IPS-18c (cell line): Measurements from ENCODE around the gene URI1.

ENCODE experiments used
- H3K4me3 ChIP-seq: 2 replicates; pipeline ENCODE4 v1.7.0; 2013; ENCODE audit warnings: low read depth, mild to moderate bottlenecking, low read length, moderate library complexity; ENCODE audit not compliant: insufficient read depth
- H3K9me3 ChIP-seq: one replicate; pipeline ENCODE4 v1.6.1; 2013; ENCODE audit warnings: mild to moderate bottlenecking, low read length, moderate library complexity; ENCODE audit not compliant: control insufficient read depth, insufficient read depth

URI1 gene

DNA sequence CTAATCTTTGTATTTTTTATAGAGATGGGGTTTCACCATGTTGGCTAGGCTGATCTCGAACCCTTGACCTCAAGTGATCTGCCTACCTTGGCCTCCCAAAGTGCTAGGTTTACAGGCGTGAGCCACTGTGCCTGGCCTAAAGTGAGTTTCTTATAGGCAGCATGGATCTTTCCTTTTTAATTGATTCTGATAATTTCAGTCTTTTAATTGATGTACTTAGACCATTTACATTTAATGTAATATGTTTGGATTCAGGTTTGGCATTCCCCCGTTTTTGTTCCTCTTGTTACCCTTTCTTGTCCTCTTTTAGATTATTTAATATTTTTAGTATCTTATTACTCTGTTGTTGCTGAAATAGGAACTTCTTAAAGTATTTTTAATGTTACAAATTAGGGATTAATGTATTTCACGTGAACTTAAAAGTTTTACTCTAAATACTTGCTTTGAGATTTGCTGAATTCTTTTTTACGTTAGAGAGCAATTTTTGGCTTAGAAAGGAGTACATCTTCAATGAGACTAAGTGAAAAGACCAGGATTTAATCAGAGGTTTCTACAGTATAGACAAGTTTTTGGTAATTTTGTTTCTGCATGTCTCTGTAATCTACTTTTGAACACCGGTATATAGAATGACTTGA lies 50.3 kb downstream of the URI1 start:
- Histone ChIP-seq H3K4me3 (no peak overlapping the region), H3K9me3 (no peaks in the 10 kb centered on the region)

DNA sequence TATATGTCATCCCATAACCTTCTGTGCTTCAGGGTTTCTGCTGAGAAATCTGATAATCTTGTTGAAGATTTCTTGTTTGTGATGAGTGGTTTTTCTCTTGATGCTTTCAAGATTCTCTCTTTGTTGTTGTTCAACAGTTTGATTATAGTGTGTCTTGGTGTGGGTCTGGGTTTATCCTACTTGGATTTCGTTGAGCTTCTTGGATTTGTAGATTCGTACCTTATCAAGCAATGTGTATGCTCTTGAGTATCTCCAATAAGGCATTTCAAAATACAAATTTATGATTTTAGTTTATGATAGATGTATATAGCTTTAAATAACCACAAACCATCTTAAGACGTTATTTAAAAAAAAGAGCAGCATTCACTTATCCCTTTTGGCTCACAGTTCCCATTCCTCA lies 57.5 kb downstream of the URI1 start:
- Histone ChIP-seq H3K4me3 (no peak overlapping the region), H3K9me3 (no peaks in the 10 kb centered on the region)

DNA sequence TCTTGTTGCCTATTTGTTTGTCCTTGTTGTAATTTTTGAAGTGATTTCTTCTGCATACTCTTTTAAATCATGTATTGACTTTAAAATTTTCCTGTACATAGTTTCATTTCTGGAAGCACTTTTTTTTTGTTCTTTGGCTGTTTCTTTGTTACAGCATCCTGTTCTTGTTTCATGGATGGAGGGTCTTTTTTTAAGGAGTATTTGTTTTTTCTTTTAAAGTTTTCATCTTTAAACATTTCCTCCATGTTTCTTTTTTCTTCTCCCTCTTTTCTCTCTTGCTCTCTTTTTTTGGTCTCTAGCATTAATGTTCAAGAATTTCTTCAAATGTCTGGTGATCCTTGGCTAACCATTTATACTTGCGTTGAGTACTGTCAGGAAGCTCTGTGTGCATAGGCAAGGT lies 58.8 kb downstream of the URI1 start:
- Histone ChIP-seq H3K4me3 (no peak overlapping the region), H3K9me3 (no peaks in the 10 kb centered on the region)

DNA sequence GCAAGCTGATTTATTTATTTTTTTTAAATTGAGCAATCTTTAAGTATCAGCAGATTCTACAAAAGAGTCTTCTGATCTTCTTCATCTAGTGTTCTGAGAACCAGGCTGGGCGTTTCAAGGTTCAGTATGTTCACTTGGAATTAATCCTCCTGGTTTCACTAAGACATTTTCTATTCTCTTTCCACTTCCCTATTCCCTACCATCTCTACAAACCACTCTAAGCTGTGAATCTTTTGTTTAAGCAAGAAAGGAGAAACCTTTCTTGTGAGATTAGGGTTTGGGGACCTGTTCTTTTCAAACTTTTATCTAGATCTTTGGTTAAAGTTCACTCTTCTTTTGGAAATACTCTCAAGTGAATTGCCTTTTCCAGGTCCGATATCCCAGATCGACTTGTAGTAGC lies 59.3 kb downstream of the URI1 start:
- Histone ChIP-seq H3K4me3 (no peak overlapping the region), H3K9me3 (no peaks in the 10 kb centered on the region)

DNA sequence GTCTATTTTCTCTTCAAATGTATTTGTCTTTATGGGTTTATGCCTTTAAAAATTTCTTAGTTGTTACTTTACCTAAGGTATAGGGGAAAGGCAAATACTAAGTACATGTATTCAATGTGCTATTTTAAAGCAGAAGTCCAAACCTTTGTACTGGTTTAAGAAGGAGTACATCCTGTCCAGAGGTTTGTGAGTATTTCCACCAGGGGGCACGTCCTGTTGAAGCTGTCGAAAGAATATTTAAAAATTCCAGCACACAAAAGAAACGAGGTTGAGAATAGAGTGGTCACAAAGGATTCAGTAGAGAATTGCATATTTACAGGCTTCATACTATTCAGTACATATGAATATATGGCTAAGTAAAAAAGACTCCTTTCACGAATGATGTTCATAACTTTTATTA lies 59.8 kb downstream of the URI1 start:
- no peak overlapping the region for H3K4me3 ChIP-seq
- H3K9me3 ChIP-seq = no peaks in the 10 kb centered on the region

DNA sequence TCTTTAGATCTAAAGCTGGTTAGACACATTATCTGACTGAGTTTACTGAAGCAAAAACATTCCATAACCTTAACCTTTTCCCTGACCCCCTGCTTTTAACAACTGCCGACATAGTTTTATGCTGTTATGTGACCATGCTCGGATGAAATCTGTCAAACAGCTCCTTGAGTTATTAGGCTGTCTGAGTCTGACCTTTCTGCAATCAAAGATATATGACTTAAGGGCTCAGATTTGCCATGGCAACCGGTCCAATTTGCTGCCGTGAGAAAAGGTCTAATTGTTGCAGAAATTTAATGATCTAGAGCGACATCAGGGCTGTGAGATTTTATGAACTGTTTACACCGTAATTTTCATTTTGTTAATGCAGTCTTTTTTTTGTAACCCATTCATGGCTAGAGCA lies 61.8 kb downstream of the URI1 start:
- no peak overlapping the region for H3K4me3 ChIP-seq

DNA sequence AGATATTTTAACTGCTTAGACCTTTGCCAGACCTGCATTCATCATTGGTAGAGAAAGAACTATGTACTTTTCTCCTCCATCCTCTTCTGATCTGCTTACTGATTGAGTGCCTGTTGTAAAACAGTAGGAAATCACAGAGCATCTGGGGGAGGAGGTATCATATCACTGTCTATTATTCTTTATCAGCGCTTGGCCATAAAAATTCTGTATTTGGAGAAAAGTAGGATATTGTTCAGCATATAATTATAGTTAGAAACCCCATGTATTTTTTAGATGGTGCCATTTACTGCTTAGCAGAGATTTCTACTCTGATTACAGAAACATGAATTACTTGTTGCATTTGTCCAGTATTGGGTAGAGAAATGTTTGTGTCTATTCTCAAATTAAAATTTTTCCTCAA lies 62.4 kb downstream of the URI1 start:
- Histone ChIP-seq H3K4me3 (no peak overlapping the region), H3K9me3 (no peaks in the 10 kb centered on the region)

More for the DNA sequence above, 61.8 kb downstream of the URI1 start:
- H3K9me3 ChIP-seq = no peaks in the 10 kb centered on the region

DNA sequence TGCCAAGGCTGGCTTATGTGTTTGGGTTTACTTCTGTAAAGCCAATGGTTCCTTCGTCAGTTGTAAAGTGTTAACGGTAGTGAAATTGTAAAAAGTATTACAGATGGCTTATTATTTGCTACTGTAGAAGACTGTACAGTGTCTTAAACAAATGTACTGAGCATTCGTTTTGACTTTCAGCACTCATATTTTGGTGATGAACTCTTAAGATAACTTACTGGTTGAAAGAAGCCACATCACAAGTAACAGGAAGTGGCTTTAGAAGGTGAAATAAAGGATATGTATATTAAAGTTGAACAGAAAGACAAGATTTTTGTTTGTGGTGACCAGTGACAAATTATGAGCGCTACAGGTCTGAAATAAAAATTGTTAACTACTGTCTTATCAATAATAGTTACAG lies 64.2 kb downstream of the URI1 start:
- Histone ChIP-seq H3K9me3 (no peaks in the 10 kb centered on the region), H3K4me3 (no peak overlapping the region)

DNA sequence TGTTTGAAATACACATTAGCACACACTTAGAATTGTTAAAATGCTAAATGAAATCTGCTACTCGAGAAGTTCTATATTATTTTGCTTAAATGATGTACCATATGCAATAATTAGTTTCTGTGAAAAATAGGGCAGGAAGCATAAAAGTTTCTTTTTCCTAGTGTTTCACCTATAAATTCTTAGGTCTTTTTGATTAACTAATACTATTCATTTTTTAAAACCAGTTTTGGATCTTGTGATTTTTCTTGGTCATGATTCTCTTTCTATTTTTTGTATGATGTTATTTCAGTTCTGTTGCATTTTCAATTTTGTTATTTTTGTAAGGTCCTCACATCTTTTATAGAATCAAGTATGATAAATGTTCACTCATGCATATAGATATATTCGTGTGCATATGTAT lies 66.1 kb downstream of the URI1 start:
- H3K9me3 ChIP-seq = no peaks in the 10 kb centered on the region
- no peak overlapping the region for H3K4me3 ChIP-seq

DNA sequence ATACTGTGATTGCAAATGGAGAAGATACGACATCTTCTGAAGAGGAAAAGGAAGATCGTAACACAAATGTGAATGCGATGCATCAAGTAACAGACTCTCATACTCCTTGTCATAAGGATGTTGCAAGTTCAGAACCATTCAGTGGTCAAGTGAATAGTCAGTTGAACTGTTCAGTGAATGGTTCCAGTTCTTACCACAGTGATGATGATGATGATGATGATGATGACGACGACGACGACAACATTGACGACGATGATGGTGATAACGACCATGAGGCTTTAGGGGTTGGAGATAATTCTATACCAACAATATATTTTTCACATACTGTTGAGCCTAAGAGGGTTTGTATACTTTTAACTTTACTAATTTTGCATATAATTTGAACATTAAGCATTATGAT lies 67.0 kb downstream of the URI1 start:
- Histone ChIP-seq H3K4me3 (no peak overlapping the region), H3K9me3 (no peaks in the 10 kb centered on the region)

DNA sequence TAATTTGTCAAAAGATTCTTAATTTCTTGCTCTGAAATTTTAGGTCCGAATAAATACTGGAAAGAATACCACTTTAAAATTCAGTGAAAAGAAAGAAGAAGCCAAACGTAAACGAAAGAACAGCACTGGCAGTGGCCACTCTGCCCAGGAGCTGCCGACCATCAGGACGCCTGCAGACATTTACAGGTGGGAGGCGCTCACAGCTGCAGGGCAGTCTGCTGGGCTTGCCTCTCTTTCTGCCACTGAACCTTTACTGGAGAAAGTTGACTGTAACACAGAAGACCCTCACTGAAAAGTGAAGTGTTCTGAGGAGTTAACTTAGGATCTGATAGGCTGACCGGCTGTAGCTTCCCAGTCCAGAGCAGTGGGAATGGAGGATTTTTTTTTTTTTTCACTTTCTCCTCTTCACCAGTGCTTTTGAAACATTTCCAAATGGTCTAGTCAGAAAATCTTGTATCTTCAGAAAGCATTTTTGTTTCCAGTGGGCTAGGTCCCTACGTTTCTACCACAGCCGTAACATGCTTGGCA lies 69.1 kb downstream of the URI1 start:
- Histone ChIP-seq H3K9me3 (no peaks in the 10 kb centered on the region), H3K4me3 (no peak overlapping the region)

DNA sequence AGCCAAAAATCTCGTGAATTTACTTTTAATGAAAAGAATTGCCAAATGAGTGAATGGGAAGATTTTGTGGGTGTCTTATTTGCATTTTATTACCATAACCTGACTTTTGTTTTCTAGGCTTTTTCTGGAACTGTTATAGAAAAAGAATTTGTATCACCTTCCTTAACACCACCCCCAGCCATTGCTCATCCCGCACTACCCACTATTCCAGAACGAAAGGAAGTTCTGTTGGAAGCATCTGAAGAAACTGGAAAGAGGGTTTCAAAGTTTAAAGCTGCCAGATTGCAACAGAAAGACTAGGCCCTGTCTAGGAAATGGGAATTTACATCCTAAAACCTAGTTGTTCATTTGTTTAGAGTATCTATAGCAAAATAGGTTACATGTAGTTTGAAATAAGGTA lies 72.7 kb downstream of the URI1 start:
- Histone ChIP-seq H3K4me3 (no peak overlapping the region), H3K9me3 (no peaks in the 10 kb centered on the region)

DNA sequence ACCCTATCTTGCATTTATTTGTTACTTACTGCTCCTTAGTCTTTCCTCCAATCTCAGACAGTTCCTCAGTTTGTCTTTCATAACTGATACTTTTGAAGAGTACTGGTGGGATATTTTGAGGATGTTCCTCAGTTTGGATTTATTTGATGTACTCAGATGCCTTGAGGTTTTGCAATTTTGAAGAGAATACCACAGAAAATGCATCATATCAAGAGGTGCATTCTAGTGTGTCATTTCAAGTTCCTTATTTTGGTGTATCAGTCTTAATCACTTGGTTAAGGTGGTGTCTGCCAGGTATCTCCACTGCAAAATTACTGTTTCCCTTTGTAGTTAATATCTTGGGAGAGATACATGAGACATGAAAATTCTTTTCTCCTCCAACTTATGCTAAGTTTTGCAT lies 75.1 kb downstream of the URI1 start:
- H3K4me3 ChIP-seq = no peak overlapping the region
- no peaks in the 10 kb centered on the region for H3K9me3 ChIP-seq

DNA sequence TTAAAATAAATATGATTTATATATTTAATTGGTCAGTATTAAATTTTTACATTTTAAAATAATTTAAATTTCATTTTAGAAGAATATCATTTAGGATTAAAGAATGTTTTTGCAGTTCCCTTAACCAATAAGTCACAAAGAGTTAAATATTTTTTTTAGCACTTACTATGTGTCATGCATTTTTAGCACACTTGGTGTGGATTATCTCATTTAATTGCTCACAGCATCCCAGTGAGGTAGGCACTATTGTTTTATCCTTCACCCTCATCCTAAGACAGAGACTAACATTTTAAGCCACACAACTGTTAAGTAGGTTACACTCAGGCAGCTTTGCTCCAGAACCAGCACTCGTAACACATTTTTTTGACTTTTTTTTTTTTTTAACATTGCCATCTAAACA lies 78.2 kb downstream of the URI1 start:
- no peaks in the 10 kb centered on the region for H3K9me3 ChIP-seq

DNA sequence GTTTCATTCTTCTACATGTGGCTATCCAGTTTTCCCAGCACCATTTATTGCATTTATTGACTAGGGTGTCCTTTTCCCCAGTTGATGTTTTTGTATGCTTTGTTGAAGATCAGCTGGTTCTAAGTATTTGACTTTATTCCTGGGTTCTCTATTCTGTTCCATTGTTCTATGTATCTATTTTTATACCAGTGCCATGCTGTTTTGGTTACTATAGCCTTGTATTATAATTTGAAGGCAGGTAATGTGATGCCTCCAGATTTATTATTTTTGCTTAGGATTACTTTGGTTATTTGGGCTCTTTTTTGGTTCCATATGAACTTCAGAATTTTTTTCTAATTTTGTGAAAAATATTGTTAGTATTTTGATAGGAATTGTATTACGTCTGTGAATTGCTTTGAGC lies 80.6 kb downstream of the URI1 start:
- no peaks in the 10 kb centered on the region for H3K9me3 ChIP-seq
- no peak overlapping the region for H3K4me3 ChIP-seq

More for the DNA sequence above, 78.2 kb downstream of the URI1 start:
- H3K4me3 ChIP-seq = no peak overlapping the region

DNA sequence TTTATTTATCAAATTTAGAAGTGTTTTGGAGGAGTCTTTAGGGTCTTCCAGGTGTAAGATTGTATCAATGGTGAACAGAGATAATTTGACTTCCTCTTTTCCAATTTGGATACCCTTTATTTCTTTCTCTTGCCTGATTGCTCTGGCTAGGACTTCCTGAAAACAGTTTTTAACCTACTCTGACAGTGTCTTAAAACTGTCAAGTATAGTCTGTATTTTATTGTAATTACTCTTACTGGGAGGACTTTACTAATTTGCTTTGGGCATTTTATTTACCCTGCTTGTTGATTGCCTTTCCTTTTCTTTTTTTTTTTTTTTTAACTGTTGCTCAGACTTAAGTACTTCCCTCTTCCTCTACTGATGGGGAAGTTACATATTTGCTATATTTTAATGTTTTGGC lies 81.3 kb downstream of the URI1 start:
- H3K9me3 ChIP-seq = no peaks in the 10 kb centered on the region
- H3K4me3 ChIP-seq = no peak overlapping the region

DNA sequence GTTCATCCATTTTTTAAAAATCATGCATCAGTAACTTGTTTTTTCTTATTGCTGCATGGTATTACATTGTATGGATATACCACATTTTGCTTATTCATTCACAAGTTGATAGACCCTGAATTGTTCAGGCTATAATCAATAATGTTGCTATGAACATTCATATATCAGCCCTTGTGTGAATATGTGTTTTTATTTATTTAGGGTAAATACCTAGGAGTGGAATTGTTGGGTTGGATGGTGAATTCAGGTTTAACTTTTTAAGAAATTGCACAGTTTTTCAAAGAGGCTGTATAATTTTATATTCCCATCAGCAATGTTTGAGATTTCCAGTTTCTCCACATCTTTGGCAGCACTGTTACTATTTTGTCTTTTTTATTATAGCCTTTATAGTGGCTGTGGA lies 82.1 kb downstream of the URI1 start:
- no peaks in the 10 kb centered on the region for H3K9me3 ChIP-seq

DNA sequence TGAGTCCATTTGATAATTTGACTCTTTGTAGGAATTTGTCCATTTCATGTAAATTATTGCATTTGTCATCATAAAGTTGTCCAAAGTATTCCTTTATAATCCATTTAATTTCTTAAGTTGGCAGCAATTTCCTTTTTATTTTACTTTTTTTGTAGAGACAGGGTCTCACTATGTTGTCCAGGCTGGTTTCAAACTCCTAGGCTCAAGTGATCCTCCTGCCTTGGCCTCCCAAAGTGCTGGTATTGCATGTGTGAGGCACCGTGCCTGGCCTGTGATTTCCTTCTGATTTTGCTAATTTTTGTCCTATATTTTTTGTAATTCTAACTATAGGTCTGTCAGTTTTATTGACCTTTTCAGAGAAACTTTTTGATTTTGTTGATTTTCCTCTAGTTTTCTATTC lies 84.9 kb downstream of the URI1 start:
- H3K4me3 ChIP-seq = no peak overlapping the region
- H3K9me3 ChIP-seq = no peaks in the 10 kb centered on the region

More for the DNA sequence above, 82.1 kb downstream of the URI1 start:
- H3K4me3 ChIP-seq = no peak overlapping the region
